ENCODE data around the gene CS. TPM values are rescaled to one million over a fixed set of nuclear protein-coding genes. Genes with fewer than 3 reads are reported as not detected.

The CS gene
- total RNA-seq, 1 donor from 2014 or later: 167 TPM

DNA sequence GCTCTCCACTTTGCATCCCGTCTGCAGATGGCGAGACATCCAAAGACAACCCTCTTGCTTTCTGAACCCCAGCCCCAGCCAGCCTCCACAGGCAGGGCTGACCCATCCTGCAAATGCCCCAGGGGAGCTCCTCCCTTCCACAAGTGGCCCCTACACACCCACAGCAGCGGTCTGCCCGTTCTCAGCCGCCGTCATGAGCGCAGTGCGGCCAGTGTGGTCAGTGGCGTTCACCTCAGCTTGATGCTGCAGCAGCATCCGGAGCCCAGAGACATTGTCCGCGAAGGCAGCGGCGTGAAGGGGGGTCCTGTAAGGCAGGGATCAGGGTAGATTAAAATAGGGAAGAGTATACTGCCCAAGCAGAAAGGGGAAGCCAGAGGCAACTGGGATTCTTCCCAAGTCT is 55.6 kb downstream of the CS start:
- H3K36me3 Mint-ChIP-seq: peaks cover 44% of the 10 kb centered on the region
- H3K27ac Mint-ChIP-seq: no peak overlapping the region
- TF ChIP-seq, protein P1, sequence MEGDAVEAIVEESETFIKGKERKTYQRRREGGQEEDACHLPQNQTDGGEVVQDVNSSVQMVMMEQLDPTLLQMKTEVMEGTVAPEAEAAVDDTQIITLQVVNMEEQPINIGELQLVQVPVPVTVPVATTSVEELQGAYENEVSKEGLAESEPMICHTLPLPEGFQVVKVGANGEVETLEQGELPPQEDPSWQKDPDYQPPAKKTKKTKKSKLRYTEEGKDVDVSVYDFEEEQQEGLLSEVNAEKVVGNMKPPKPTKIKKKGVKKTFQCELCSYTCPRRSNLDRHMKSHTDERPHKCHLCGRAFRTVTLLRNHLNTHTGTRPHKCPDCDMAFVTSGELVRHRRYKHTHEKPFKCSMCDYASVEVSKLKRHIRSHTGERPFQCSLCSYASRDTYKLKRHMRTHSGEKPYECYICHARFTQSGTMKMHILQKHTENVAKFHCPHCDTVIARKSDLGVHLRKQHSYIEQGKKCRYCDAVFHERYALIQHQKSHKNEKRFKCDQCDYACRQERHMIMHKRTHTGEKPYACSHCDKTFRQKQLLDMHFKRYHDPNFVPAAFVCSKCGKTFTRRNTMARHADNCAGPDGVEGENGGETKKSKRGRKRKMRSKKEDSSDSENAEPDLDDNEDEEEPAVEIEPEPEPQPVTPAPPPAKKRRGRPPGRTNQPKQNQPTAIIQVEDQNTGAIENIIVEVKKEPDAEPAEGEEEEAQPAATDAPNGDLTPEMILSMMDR (IDR thresholded peaks at IDR 0.05; ENCODE audit: unreplicated experiment): no peak
- H3K4me3 Mint-ChIP-seq: no peak overlapping the region
- no peaks in the 10 kb centered on the region for H3K27me3 Mint-ChIP-seq (ENCODE audit: low read depth)
- no peaks in the 10 kb centered on the region for H3K4me1 Mint-ChIP-seq
- no peak for DNase-seq (ENCODE audit: low spot score in 2 of 2, unreplicated experiment in 2 of 2)
- no peaks in the 10 kb centered on the region for H3K9me3 Mint-ChIP-seq

DNA sequence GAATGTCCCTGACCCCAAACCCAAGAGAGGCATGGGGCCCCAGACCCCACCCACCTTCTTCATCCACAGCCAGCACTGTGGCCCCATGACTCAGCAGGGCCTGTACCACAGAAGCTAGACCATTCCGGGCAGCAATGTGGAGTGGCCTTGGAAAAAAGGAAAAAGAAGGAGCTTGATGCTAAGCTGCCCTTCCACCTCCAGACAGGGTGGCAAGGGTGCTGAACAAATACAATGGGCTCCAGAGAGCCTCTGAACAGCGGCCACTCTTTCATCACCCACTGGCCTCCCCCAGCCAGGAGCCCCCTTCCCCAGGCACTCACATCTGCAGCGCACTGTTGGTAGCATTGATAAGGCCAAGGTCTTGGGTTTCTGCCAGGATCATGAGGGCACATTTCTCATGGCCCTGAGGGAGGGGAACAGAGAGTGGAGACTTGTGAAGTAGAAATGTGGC is 56.4 kb downstream of the CS start:
- H3K27ac Mint-ChIP-seq: no peak overlapping the region
- no peaks in the 10 kb centered on the region for H3K27me3 Mint-ChIP-seq (ENCODE audit: low read depth)
- no peak overlapping the region for H3K4me3 Mint-ChIP-seq
- no peaks in the 10 kb centered on the region for H3K9me3 Mint-ChIP-seq
- peaks cover 41% of the 10 kb centered on the region for H3K36me3 Mint-ChIP-seq
- TF ChIP-seq, protein P1 (IDR thresholded peaks at IDR 0.05; ENCODE audit: unreplicated experiment): no peak
- no peak for DNase-seq (ENCODE audit: low spot score in 2 of 2, unreplicated experiment in 2 of 2)
- H3K4me1 Mint-ChIP-seq: no peaks in the 10 kb centered on the region

DNA sequence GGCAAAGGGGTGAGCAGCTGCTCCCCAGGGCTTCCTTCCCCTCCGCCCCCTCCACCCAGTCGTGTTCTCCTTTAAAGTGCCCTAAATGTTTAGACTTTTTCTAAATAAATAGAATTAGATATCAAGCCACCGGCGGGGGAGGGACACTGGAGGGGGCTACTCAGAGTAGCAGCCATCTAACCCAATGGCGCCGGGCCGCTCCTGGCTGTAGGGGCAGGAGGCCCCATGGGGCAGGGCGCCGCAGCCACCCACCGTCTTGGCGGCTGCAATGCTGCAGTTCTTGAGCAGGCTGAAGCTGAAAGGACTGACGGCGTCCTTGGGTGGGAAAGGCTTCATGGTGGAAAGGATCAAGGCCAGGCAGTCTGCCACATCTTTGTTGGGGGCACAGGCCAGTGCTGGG is 57.1 kb downstream of the CS start:
- H3K9me3 Mint-ChIP-seq: no peaks in the 10 kb centered on the region

DNA sequence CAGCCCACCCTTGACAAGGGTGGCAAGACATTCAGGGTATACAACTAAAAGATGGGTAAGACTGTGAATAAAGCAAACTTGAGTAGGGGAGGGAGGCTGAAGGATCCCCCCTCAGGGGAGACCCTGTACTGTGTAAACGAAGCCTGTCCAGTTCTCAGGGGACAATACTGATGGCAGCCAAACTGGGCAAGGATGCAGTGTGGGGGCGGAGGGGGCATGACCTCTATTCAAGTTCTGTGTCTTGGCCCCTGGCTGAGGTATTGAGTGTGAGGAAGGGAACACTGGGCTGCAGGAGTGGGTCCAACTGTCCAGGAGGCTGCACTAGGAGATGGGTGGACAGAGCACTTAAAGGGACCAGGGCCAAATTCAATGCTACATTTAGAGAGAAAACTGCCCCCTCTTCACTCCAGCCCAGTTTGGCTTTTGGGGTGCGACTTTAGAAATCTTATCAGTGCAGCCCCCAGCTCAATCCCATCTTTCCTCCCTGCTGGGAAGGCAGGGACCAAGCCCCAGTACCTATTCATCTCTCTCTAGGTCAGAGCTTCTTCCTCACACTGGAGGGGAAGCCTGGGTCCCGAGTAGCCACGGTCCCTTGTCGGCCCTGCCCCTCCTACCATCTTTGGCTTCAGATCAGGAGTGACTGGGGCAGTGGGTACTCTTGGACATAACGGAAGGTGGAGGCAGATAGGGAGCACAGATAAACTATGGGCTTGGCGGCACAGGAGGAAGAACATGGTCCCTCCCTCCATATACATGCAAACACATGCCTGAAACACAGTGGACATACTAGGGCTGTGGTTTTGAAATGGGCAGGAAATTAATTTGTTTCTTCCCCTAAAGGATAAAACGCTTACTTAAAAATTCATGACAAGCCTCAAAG is 58.5 kb downstream of the CS start:
- Mint-ChIP-seq H3K27ac (no peak overlapping the region), H3K4me1 (no peaks in the 10 kb centered on the region), H3K27me3 (ENCODE audit: low read depth) (no peaks in the 10 kb centered on the region), H3K9me3 (no peaks in the 10 kb centered on the region), H3K4me3 (no peak overlapping the region), H3K36me3 (peaks cover 36% of the 10 kb centered on the region)
- TF ChIP-seq, protein P1 (IDR thresholded peaks at IDR 0.05; ENCODE audit: unreplicated experiment): no peak
- no peak for DNase-seq (ENCODE audit: low spot score in 2 of 2, unreplicated experiment in 2 of 2)

More for the DNA sequence above, 57.1 kb downstream of the CS start:
- DNase-seq (ENCODE audit: low spot score in 2 of 2, unreplicated experiment in 2 of 2): no peak
- no peak overlapping the region for H3K27ac Mint-ChIP-seq
- no peak overlapping the region for H3K4me3 Mint-ChIP-seq
- TF ChIP-seq, protein P1 (IDR thresholded peaks at IDR 0.05; ENCODE audit: unreplicated experiment): no peak
- H3K36me3 Mint-ChIP-seq: peaks cover 41% of the 10 kb centered on the region
- no peaks in the 10 kb centered on the region for H3K4me1 Mint-ChIP-seq
- H3K27me3 Mint-ChIP-seq (ENCODE audit: low read depth): no peaks in the 10 kb centered on the region

DNA sequence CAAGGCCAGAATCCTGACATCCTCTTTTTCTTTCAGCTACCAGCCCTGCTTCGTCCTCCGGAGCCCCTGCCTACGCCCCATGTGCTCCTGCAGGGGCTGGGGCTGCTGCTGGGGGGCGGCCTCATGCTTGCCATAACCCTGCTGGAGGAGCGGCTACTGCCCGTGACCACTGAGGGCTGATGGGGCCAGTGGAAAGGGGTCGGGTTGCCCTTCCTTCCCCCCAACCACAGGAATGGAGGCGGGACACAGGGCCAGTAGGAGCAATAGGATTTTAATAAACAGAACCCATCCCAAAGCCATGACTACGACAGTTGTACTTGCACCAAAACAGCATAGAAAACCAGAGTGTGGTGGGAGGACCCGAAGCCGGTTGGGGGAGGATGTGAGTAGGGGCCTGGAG is 62.6 kb downstream of the CS start:
- no peaks in the 10 kb centered on the region for H3K9me3 Mint-ChIP-seq
- no peaks in the 10 kb centered on the region for H3K27me3 Mint-ChIP-seq (ENCODE audit: low read depth)
- no peak for DNase-seq (ENCODE audit: low spot score in 2 of 2, unreplicated experiment in 2 of 2)
- no peak overlapping the region for H3K27ac Mint-ChIP-seq
- H3K4me1 Mint-ChIP-seq: no peaks in the 10 kb centered on the region
- H3K36me3 Mint-ChIP-seq: peaks cover 19% of the 10 kb centered on the region
- TF ChIP-seq, protein P1 (IDR thresholded peaks at IDR 0.05; ENCODE audit: unreplicated experiment): no peak
- no peak overlapping the region for H3K4me3 Mint-ChIP-seq
